Measurements from ENCODE around the gene ACTL7B. TPM values are rescaled to one million over a fixed set of nuclear protein-coding genes. Genes with fewer than 3 reads are reported as not detected.

Gene ACTL7B
- polyA plus RNA-seq, 3 donors, result 0.05 TPM; not detected in 2

DNA sequence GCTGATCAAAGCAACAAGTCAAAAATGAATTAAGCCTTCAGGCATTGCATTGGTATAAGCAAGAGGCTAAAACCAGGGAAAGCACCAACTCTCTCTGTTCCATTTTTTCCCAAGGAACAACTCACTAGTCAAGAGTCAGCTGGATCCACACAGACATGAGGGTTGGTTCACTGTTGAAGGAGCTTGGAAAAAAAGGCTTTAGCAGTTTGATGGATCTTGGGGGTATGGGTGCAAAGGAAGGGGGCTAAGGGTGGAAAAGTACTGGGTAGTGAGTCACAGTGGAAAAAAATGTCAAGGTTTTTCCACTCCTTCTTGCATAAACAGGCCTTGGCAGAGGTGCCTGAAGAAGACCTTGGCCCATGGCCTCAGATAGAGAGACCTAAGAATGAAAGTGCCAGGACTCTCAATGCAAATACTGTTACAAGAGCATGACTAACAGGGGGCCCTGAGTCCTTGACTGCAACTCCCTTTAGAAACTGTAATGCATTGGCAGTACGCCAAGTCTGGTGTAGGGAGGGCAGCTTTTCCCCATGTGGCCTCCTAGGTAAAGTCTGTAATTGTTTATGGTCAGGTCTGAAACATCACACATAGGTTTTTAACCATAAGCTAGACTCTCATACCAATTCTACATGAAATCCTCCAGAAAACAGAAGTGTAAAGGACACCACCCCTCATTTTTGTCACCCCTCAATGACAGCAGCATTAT lies 30.0 kb upstream of the ACTL7B start:
- H3K4me3 ChIP-seq (replicated peaks in 1 of 3; ENCODE audit: low read depth in 2 of 3, low read length in 3 of 3), result no peak overlapping the region

GRCh38 chr9:108884701-108885100 lies 28.9 kb upstream of the ACTL7B start:
- peaks cover 48 to 68% of the 10 kb centered on the region in 2 donors for H3K36me3 Mint-ChIP-seq
- intact Hi-C loops (cut with micrococcal nuclease), result no loop called here
- Histone ChIP-seq H3K27me3 (ENCODE audit: control insufficient read depth in 2 of 2, insufficient read depth in 2 of 2, low read length in 2 of 2) (no peaks in the 10 kb centered on the region), H2AFZ (ENCODE audit: insufficient read depth, low read depth, low read length, poor library complexity, severe bottlenecking) (no peak overlapping the region), H3K9ac (ENCODE audit: insufficient read depth, low read length, poor library complexity, severe bottlenecking) (no peak overlapping the region), H3K9me3 (replicated peaks in 1 of 2; ENCODE audit: control insufficient read depth in 1 of 2, insufficient read depth in 1 of 2, low read length in 2 of 2) (no peaks in the 10 kb centered on the region), H4K20me1 (ENCODE audit: insufficient read depth, low read length) (no peaks in the 10 kb centered on the region), H3K79me2 (ENCODE audit: insufficient read depth, low read length) (no peaks in the 10 kb centered on the region), H3K4me2 (replicated peaks; ENCODE audit: extremely low read depth, low read length, poor library complexity, severe bottlenecking) (no peak overlapping the region), H3K27ac (ENCODE audit: low read depth in 1 of 2, low read length in 2 of 2) (no peak overlapping the region), H3K4me1 (ENCODE audit: control insufficient read depth in 1 of 2, insufficient read depth in 2 of 2, low read length in 2 of 2) (no peaks in the 10 kb centered on the region), H3K4me3 (replicated peaks in 1 of 3; ENCODE audit: low read depth in 2 of 3, low read length in 3 of 3) (no peak overlapping the region), H3K36me3 (replicated peaks in 1 of 2; ENCODE audit: control insufficient read depth in 1 of 2, insufficient read depth in 2 of 2, low read length in 2 of 2) (peaks cover 22 to 73% of the 10 kb centered on the region in 2 donors)
- TF ChIP-seq, protein P1, sequence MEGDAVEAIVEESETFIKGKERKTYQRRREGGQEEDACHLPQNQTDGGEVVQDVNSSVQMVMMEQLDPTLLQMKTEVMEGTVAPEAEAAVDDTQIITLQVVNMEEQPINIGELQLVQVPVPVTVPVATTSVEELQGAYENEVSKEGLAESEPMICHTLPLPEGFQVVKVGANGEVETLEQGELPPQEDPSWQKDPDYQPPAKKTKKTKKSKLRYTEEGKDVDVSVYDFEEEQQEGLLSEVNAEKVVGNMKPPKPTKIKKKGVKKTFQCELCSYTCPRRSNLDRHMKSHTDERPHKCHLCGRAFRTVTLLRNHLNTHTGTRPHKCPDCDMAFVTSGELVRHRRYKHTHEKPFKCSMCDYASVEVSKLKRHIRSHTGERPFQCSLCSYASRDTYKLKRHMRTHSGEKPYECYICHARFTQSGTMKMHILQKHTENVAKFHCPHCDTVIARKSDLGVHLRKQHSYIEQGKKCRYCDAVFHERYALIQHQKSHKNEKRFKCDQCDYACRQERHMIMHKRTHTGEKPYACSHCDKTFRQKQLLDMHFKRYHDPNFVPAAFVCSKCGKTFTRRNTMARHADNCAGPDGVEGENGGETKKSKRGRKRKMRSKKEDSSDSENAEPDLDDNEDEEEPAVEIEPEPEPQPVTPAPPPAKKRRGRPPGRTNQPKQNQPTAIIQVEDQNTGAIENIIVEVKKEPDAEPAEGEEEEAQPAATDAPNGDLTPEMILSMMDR (IDR thresholded peaks at IDR 0.05), result no peak
- no peaks in the 10 kb centered on the region for H3K27me3 Mint-ChIP-seq (ENCODE audit: low read depth in 3 of 3)
- no CpG with 5 or more reads among the region's 3 CpGs for WGBS (ENCODE audit: insufficient coverage)
- no peaks in the 10 kb centered on the region for H3K9me3 Mint-ChIP-seq
- H3K27ac Mint-ChIP-seq, result no peak overlapping the region
- H3K4me3 Mint-ChIP-seq, result no peak overlapping the region
- DNase-seq, result no peak
- peaks cover 6% of the 10 kb centered on the region for H3K4me1 Mint-ChIP-seq

More for the DNA sequence above, 30.0 kb upstream of the ACTL7B start:
- H3K4me1 ChIP-seq (ENCODE audit: control insufficient read depth in 1 of 2, insufficient read depth in 2 of 2, low read length in 2 of 2), result no peaks in the 10 kb centered on the region
- Mint-ChIP-seq H3K4me3 (no peak overlapping the region), H3K4me1 (peaks cover 6% of the 10 kb centered on the region), H3K27ac (peak overlapping the region in 1 of 7 donors; percentile 8), H3K27me3 (ENCODE audit: low read depth in 3 of 3) (no peaks in the 10 kb centered on the region), H3K36me3 (peaks cover 52 to 69% of the 10 kb centered on the region in 2 donors), H3K9me3 (no peaks in the 10 kb centered on the region)
- peaks cover 24 to 73% of the 10 kb centered on the region in 2 donors for H3K36me3 ChIP-seq (replicated peaks in 1 of 2; ENCODE audit: control insufficient read depth in 1 of 2, insufficient read depth in 2 of 2, low read length in 2 of 2)
- H3K79me2 ChIP-seq (ENCODE audit: insufficient read depth, low read length), result no peaks in the 10 kb centered on the region
- H2AFZ ChIP-seq (ENCODE audit: insufficient read depth, low read depth, low read length, poor library complexity, severe bottlenecking), result no peak overlapping the region
- H3K4me2 ChIP-seq (replicated peaks; ENCODE audit: extremely low read depth, low read length, poor library complexity, severe bottlenecking), result no peak overlapping the region
- intact Hi-C loops (cut with micrococcal nuclease), result no loop called here
- H3K9ac ChIP-seq (ENCODE audit: insufficient read depth, low read length, poor library complexity, severe bottlenecking), result no peak overlapping the region
- no peaks in the 10 kb centered on the region for H4K20me1 ChIP-seq (ENCODE audit: insufficient read depth, low read length)
- TF ChIP-seq, protein P1 (IDR thresholded peaks at IDR 0.05), result no peak
- no CpG with 5 or more reads among the region's 1 CpG for WGBS (ENCODE audit: insufficient coverage)
- no peaks in the 10 kb centered on the region for H3K27me3 ChIP-seq (ENCODE audit: control insufficient read depth in 2 of 2, insufficient read depth in 2 of 2, low read length in 2 of 2)
- peak overlapping the region in 1 of 2 donors; percentile 4 for H3K27ac ChIP-seq (ENCODE audit: low read depth in 1 of 2, low read length in 2 of 2)
- H3K9me3 ChIP-seq (replicated peaks in 1 of 2; ENCODE audit: control insufficient read depth in 1 of 2, insufficient read depth in 1 of 2, low read length in 2 of 2), result no peaks in the 10 kb centered on the region
- no peak for DNase-seq

Measured in CD14-positive monocyte (primary cell).